OCI-LY3 (cell line): Measurements from ENCODE around the gene WDR27.

Experiments
- H2AFZ ChIP-seq: fragments of 200-600, 300-600 bp; shearing (Covaris generic); 2 replicates; pipeline ENCODE4 v1.6.0; 2014; ENCODE audit warnings: antibody characterized with exemption, low read depth, low read length
- H3K27ac ChIP-seq: fragments of 200-600, 300-600 bp; sonication (generic); 2 replicates; pipeline ENCODE4 v1.5.1; 2014; ENCODE audit warnings: mild to moderate bottlenecking, low read length, moderate library complexity, mixed read lengths
- H3K27me3 ChIP-seq: fragments of 200-600, 300-600 bp; sonication (generic); 2 replicates; pipeline ENCODE4 v1.6.1; 2014; ENCODE audit warnings: low read depth, low read length, mixed read lengths
- H3K36me3 ChIP-seq: fragments of 200-600, 300-600 bp; sonication (generic); replicated peaks from 2 replicates; pipeline ENCODE3; 2014; ENCODE audit warnings: low read depth, low read length, mixed read lengths
- H3K4me1 ChIP-seq: fragments of 300-600, 200-600 bp; sonication (generic); 2 replicates; pipeline ENCODE4 v1.6.1; 2014; ENCODE audit warnings: low read length, mixed read lengths
- H3K4me2 ChIP-seq: fragments of 200-600, 300-600 bp; sonication (generic); 2 replicates; pipeline ENCODE4 v1.6.1; 2014; ENCODE audit warnings: low read length, mixed read lengths
- H3K4me3 ChIP-seq: fragments of 300-600, 200-600 bp; sonication (generic); 2 replicates; pipeline ENCODE4 v1.5.1; 2014; ENCODE audit warnings: antibody characterized with exemption, mild to moderate bottlenecking, low read length, moderate library complexity
- H3K79me2 ChIP-seq: fragments of 300-600, 200-600 bp; shearing (Covaris generic); 2 replicates; pipeline ENCODE4 v1.6.1; 2014; ENCODE audit warnings: mild to moderate bottlenecking, low read length, mixed read lengths
- H3K9ac ChIP-seq: fragments of 300-600, 200-600 bp; shearing (Covaris generic); 2 replicates; pipeline ENCODE4 v1.6.0; 2014; ENCODE audit warnings: mild to moderate bottlenecking, low read length, moderate library complexity
- H3K9me3 ChIP-seq: fragments of 200-600, 300-600 bp; shearing (Covaris generic); 2 replicates; pipeline ENCODE4 v1.6.1; 2014; ENCODE audit warnings: low read length, mixed read lengths; ENCODE audit not compliant: insufficient read depth
- H4K20me1 ChIP-seq: fragments of 200-600, 300-600 bp; sonication (generic); 2 replicates; pipeline ENCODE4 v1.6.1; 2016; ENCODE audit warnings: low read length, mixed read lengths; ENCODE audit not compliant: insufficient read depth
- EZH2phosphoT487 ChIP-seq: fragments of 200-600 bp; shearing (Covaris generic); IDR thresholded peaks from 2 replicates; pipeline ENCODE4 v1.6.1; 2018; ENCODE audit warnings: antibody characterized with exemption, mixed run types, low read depth
- TF ChIP-seq, protein P1 (sequence below): fragments of 200-600, 300-600 bp; sonication (generic); IDR thresholded peaks from 2 replicates; pipeline ENCODE4 v1.5.1; 2014; ENCODE audit warnings: antibody characterized with exemption, low read length, low read depth

WDR27 gene

DNA sequence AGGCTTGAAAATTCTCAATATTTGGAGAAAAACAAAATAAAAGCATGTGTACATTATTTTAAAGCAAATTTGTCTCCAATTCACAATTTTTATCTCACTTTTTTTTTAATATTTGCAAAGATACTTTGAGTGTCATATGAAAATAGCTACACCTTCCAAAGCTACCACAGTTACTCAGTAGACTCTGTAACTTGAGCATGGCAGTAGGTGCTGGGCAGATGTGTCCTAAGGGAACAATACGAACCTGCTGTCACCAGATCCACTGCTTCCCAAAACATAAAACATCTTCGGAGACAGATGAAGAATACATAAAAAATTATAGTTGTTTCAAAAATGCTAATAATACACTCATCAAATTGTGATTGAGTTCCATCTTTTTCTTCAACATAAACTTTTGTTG lies 10.6 kb downstream of the WDR27 start:
- Histone ChIP-seq H4K20me1 (no peaks in the 10 kb centered on the region), H3K79me2 (no peaks in the 10 kb centered on the region), H3K4me3 (no peak overlapping the region), H3K9me3 (no peaks in the 10 kb centered on the region), H3K36me3 (peaks cover 15% of the 10 kb centered on the region), H2AFZ (no peak overlapping the region), H3K9ac (no peak overlapping the region), H3K4me2 (no peak overlapping the region), H3K27me3 (no peaks in the 10 kb centered on the region), H3K27ac (no peak overlapping the region), H3K4me1 (no peaks in the 10 kb centered on the region)
- no peak for TF ChIP-seq EZH2phosphoT487
- TF ChIP-seq, protein P1, sequence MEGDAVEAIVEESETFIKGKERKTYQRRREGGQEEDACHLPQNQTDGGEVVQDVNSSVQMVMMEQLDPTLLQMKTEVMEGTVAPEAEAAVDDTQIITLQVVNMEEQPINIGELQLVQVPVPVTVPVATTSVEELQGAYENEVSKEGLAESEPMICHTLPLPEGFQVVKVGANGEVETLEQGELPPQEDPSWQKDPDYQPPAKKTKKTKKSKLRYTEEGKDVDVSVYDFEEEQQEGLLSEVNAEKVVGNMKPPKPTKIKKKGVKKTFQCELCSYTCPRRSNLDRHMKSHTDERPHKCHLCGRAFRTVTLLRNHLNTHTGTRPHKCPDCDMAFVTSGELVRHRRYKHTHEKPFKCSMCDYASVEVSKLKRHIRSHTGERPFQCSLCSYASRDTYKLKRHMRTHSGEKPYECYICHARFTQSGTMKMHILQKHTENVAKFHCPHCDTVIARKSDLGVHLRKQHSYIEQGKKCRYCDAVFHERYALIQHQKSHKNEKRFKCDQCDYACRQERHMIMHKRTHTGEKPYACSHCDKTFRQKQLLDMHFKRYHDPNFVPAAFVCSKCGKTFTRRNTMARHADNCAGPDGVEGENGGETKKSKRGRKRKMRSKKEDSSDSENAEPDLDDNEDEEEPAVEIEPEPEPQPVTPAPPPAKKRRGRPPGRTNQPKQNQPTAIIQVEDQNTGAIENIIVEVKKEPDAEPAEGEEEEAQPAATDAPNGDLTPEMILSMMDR: no peak

DNA sequence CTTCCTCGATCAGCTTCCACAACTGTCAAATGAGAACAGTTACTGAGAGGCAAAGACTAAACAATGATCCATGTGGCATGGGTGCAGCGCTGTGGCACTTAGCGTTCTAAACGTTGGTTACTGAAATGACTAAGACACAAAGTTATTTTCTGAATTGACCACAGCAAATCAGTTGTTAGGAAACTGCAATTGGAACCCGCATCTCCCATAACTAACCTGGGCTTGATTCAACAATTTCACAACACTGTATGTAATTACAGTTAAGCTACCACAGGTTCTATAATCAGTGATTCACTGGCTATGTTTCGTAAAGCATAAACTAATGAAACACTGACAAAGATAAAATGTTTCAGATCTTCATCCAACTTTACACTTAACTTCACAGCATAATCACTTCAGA lies 12.5 kb downstream of the WDR27 start:
- Histone ChIP-seq H3K27me3 (no peaks in the 10 kb centered on the region), H3K9me3 (0 out of 2 replicates have a peak, but pooled peaks cover 2% of the 10 kb centered on the region), H3K79me2 (no peaks in the 10 kb centered on the region), H3K36me3 (peaks cover 29% of the 10 kb centered on the region), H4K20me1 (no peaks in the 10 kb centered on the region), H3K4me1 (no peaks in the 10 kb centered on the region), H3K27ac (no peak overlapping the region), H3K4me2 (no peak overlapping the region), H2AFZ (no peak overlapping the region), H3K9ac (no peak overlapping the region), H3K4me3 (no peak overlapping the region)
- TF ChIP-seq, protein P1: no peak

DNA sequence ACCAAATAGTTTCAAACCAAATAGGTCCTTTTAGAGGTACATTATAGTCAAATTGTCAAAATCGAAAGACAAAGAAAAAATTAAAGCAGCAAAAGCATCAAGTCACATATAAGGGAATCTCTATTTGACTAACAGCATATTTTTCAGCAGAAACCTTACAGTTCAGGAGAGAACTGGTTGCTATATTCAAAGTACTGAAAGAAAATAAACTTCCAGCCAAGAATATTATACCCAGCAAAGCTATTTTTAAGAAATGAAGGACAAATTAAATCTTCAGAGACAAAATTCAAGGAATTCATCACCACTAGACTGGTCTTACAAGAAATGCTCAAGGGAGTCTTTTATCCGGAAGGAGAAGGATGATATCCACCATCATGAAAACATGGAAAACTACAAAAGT lies 16.0 kb downstream of the WDR27 start:
- H3K4me1 ChIP-seq: no peaks in the 10 kb centered on the region
- H3K9me3 ChIP-seq: 0 out of 2 replicates have a peak, but pooled peaks cover 2% of the 10 kb centered on the region
- H3K4me3 ChIP-seq: no peak overlapping the region
- no peaks in the 10 kb centered on the region for H4K20me1 ChIP-seq
- no peak overlapping the region for H3K4me2 ChIP-seq
- H2AFZ ChIP-seq: no peak overlapping the region
- H3K9ac ChIP-seq: no peak overlapping the region
- TF ChIP-seq EZH2phosphoT487: no peak
- TF ChIP-seq, protein P1: no peak
- no peaks in the 10 kb centered on the region for H3K79me2 ChIP-seq
- H3K27ac ChIP-seq: no peak overlapping the region
- H3K36me3 ChIP-seq: peaks cover 47% of the 10 kb centered on the region
- H3K27me3 ChIP-seq: no peaks in the 10 kb centered on the region

DNA sequence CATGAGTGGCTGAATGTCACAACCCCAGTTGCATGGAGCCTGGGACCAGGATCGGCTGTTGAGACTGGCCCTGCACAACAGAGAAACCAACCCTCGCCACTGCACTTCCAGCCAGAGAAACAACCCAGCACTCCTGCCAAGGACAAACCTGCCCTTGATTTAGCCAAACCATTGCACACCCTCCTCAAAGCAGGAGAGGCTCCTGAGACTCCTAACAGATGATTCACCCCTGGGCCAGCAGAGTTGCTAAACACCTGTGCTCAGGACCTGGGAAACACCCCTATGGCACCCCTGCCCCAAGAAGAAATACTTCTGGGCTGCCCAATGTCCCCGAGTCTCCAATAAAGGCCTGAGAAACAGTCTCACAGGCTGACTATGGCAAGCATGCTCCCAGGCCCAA lies 17.8 kb downstream of the WDR27 start:
- Histone ChIP-seq H3K79me2 (no peaks in the 10 kb centered on the region), H4K20me1 (no peaks in the 10 kb centered on the region), H3K9me3 (0 out of 2 replicates have a peak, but pooled peaks cover 2% of the 10 kb centered on the region), H3K4me1 (no peaks in the 10 kb centered on the region), H3K4me2 (no peak overlapping the region), H3K27me3 (no peaks in the 10 kb centered on the region), H3K27ac (no peak overlapping the region), H3K36me3 (peaks cover 51% of the 10 kb centered on the region), H2AFZ (no peak overlapping the region), H3K9ac (no peak overlapping the region), H3K4me3 (no peak overlapping the region)
- TF ChIP-seq, protein P1: no peak
- no peak for TF ChIP-seq EZH2phosphoT487
